ENCODE measurements around the gene AQP9. TPM values are rescaled to one million over a fixed set of nuclear protein-coding genes. Genes with fewer than 3 reads are reported as not detected.

Gene AQP9
- total and polyA plus RNA-seq, 2 of the 8 experiments (the other 6 are each of a cell fraction or from before 2014, with no cell fraction given), result not detected

- Histone ChIP-seq H2BK5ac (ENCODE audit: low read depth, low read length) (no peak overlapping the region), H2BK12ac (ENCODE audit: low read depth, low read length) (no peak overlapping the region), H3K4me3 (ENCODE audit: extremely low read depth in 1 of 4, insufficient read depth in 2 of 4, low read depth in 3 of 4, low read length in 4 of 4) (no peak overlapping the region), H3K9me3 (ENCODE audit: insufficient read depth in 2 of 2, low read depth in 1 of 2, low read length in 1 of 2) (no peaks in the 10 kb centered on the region), H3K27me3 (replicated peaks in 1 of 4; ENCODE audit: control insufficient read depth in 3 of 4, extremely low read depth in 1 of 4, insufficient read depth in 3 of 4, low read length in 3 of 4) (no peaks in the 10 kb centered on the region), H3K79me2 (ENCODE audit: control insufficient read depth in 1 of 2, insufficient read depth in 2 of 2, low read length in 2 of 2) (no peaks in the 10 kb centered on the region), H2BK15ac (ENCODE audit: low read length) (no peak overlapping the region), H3K36me3 (ENCODE audit: control insufficient read depth in 2 of 4, insufficient read depth in 4 of 4, low read length in 3 of 4) (no peaks in the 10 kb centered on the region), H2AFZ (ENCODE audit: low read length) (no peak overlapping the region), H3K23ac (ENCODE audit: insufficient read length) (no peak overlapping the region), H3K23me2 (ENCODE audit: low read depth, low read length) (no peaks in the 10 kb centered on the region), H2BK120ac (replicated peaks; ENCODE audit: low read depth, low read length) (no peak overlapping the region), H3K27ac (ENCODE audit: low read depth, low read length) (no peak overlapping the region), H2BK20ac (ENCODE audit: low read length) (no peak overlapping the region), H3K4ac (replicated peaks; ENCODE audit: insufficient read length, low read depth, low read length) (no peak overlapping the region), H4K91ac (replicated peaks; ENCODE audit: insufficient read length, low read length) (no peak overlapping the region), H3K14ac (ENCODE audit: insufficient read length) (no peak overlapping the region), H3K79me1 (ENCODE audit: low read depth, low read length) (no peaks in the 10 kb centered on the region), H3K56ac (replicated peaks; ENCODE audit: insufficient read length, low read depth, low read length) (no peak overlapping the region), H3K4me2 (ENCODE audit: insufficient read depth in 1 of 2, low read depth in 2 of 2, low read length in 2 of 2) (no peak overlapping the region), H2AK5ac (ENCODE audit: low read depth, low read length) (no peak overlapping the region), H4K5ac (ENCODE audit: insufficient read length, low read depth, low read length) (no peak overlapping the region), H3K4me1 (replicated peaks in 1 of 4; ENCODE audit: control insufficient read depth in 3 of 4, insufficient read depth in 4 of 4, low read length in 3 of 4) (peaks cover 0 to 2% (median 0%) of the 10 kb centered on the region in 4 experiments; a peak in 3 of 7 replicates), H3K18ac (ENCODE audit: extremely low read depth, low read length) (no peak overlapping the region), H3K9ac (replicated peaks in 1 of 4; ENCODE audit: extremely low read depth in 1 of 4, low read depth in 3 of 4, low read length in 3 of 4) (no peak overlapping the region), H4K8ac (ENCODE audit: extremely low read depth, insufficient read depth, low read length) (no peak overlapping the region), H4K20me1 (replicated peaks in 1 of 2; ENCODE audit: control insufficient read depth in 1 of 2, insufficient read depth in 2 of 2, low read length in 2 of 2) (no peaks in the 10 kb centered on the region)
- WGBS, 2 experiments (ENCODE audit: extremely low coverage in 1 of 2, insufficient coverage in 1 of 2, insufficient read length in 1 of 2, insufficient replicate concordance in 2 of 2, low coverage in 1 of 2, low lambda C conversion rate in 2 of 2, missing lambda C conversion rate in 1 of 2), result 90% methylated on average over 6 of the region's 6 CpGs; no CpG with 5 or more reads in 1 of the 2 experiments
- CTCF ChIA-PET (ENCODE audit: partially characterized antibody), result interaction anchor here (0.6 to 1.8 kb wide), 2 partner anchors 40 to 261 kb away, joined by 3 to 10 read pairs; no protein-coding TSS in a partner anchor
- no peak for FAIRE-seq
- no peak for DNase-seq (ENCODE audit: low read depth in 1 of 2, low spot score in 2 of 2)
- POLR2A ChIA-PET (ENCODE audit: partially characterized antibody), result no interaction called here
- TF ChIP-seq HDAC6 (IDR thresholded peaks at IDR 0.05; ENCODE audit: low read depth, low read length), result no peak
Measured at GRCh38 chr15:58142827-58143461, 4.8 kb downstream of the AQP9 start.
